ENCODE measurements around the gene STIM2.

The STIM2 gene

DNA sequence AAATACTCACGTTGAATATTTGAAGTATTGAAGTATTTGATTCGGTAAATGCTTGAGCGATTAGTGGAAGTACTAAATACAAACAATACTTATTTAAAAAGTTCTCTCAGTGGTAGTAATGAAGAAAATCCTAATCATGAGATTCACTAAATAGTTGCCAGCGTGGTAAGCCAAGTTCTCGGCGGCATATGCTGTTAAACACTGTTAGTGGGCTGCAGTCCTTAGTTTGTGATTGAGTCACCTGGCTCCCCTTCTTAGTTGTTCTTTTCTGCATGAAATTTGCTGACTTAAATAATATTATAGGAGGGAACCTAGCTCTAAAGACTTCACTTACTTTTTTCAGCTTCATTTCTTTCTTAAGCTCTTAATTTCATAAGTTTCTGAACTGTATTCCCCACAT is 51.4 kb downstream of the STIM2 start:
- Histone ChIP-seq H3K9me2 (replicated peaks; ENCODE audit: insufficient read depth, low read length) (no peaks in the 10 kb centered on the region), H3K9ac (ENCODE audit: low read length) (no peak overlapping the region), H3K27ac (ENCODE audit: low read length) (no peak overlapping the region), H3K27me3 (replicated peaks; ENCODE audit: insufficient read depth, low read length) (no peaks in the 10 kb centered on the region), H2AFZ (ENCODE audit: low read length) (no peak overlapping the region), H3K4me3 (ENCODE audit: low read length) (no peak overlapping the region), H3K4me2 (ENCODE audit: low read depth, low read length) (no peak overlapping the region), H3K9me3 (replicated peaks; ENCODE audit: insufficient read depth, low read length) (no peaks in the 10 kb centered on the region), H3K36me3 (replicated peaks; ENCODE audit: insufficient read depth, low read length) (no peaks in the 10 kb centered on the region), H3K4me1 (ENCODE audit: low read length) (peaks cover 20% of the 10 kb centered on the region), H4K20me1 (ENCODE audit: insufficient read depth, low read length) (no peaks in the 10 kb centered on the region), H3F3A (ENCODE audit: insufficient read depth, low read length) (0 out of 2 replicates have a peak, but pooled peaks cover 10% of the 10 kb centered on the region), H3K79me2 (ENCODE audit: low read length) (peaks cover 24% of the 10 kb centered on the region)
- no peak for DNase-seq
- TF ChIP-seq EZH2 (optimal IDR thresholded peaks at IDR 0.05; ENCODE audit: low read depth, low read length) (no peak), EZH2phosphoT487 (IDR thresholded peaks at IDR 0.05; ENCODE audit: low read length) (no peak)
- TF ChIP-seq, protein P1, sequence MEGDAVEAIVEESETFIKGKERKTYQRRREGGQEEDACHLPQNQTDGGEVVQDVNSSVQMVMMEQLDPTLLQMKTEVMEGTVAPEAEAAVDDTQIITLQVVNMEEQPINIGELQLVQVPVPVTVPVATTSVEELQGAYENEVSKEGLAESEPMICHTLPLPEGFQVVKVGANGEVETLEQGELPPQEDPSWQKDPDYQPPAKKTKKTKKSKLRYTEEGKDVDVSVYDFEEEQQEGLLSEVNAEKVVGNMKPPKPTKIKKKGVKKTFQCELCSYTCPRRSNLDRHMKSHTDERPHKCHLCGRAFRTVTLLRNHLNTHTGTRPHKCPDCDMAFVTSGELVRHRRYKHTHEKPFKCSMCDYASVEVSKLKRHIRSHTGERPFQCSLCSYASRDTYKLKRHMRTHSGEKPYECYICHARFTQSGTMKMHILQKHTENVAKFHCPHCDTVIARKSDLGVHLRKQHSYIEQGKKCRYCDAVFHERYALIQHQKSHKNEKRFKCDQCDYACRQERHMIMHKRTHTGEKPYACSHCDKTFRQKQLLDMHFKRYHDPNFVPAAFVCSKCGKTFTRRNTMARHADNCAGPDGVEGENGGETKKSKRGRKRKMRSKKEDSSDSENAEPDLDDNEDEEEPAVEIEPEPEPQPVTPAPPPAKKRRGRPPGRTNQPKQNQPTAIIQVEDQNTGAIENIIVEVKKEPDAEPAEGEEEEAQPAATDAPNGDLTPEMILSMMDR (IDR thresholded peaks at IDR 0.05; ENCODE audit: low read length) = no peak

DNA sequence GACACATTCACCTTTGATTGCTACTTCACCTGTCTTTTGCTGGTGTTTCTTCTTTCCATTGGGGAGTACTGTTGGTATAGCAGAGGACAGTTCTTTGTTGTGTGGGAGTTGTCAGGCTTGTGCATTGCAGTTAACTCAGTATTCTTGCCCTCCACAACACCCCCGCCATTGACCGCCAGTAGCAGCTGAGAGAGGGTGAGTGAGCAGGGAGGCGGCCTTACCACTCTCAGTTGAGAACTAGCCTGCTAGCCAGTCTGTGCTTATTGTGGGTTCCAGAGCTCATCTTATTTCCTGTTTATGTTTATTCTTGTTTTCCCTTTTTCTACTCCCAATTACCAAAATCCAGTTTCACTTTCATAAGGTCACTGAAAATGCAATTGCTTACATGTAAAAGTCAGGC is 52.2 kb downstream of the STIM2 start:
- Histone ChIP-seq H3K4me2 (ENCODE audit: low read depth, low read length) (no peak overlapping the region), H4K20me1 (ENCODE audit: insufficient read depth, low read length) (no peaks in the 10 kb centered on the region)
- no peak for TF ChIP-seq EZH2phosphoT487 (IDR thresholded peaks at IDR 0.05; ENCODE audit: low read length)
- TF ChIP-seq, protein P1 (IDR thresholded peaks at IDR 0.05; ENCODE audit: low read length) = no peak
- no peak for TF ChIP-seq EZH2 (optimal IDR thresholded peaks at IDR 0.05; ENCODE audit: low read depth, low read length)

DNA sequence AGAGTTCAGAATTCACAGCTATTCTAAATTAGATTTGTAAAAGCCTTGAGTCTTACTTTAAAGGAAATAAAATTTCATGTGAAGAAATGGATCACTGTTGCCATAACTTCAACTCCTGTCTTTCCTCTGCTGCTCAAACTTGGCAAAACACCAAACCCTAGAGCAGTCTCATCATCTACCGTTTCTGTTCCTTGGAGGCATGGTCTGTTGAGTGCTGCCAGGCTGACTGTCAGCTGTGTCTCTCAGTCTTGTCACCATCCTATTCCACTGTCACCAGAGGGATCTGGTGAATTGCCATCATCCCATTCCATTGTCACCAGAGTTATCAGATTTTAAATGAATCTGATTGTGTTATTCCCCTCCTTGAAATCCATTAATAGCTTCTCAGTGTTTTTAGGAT is 55.6 kb downstream of the STIM2 start:
- H3K27ac ChIP-seq (ENCODE audit: low read length) = no peak overlapping the region
- no peak overlapping the region for H3K9ac ChIP-seq (ENCODE audit: low read length)
- H3K4me1 ChIP-seq (ENCODE audit: low read length) = peaks cover 8% of the 10 kb centered on the region
- H3K9me2 ChIP-seq (replicated peaks; ENCODE audit: insufficient read depth, low read length) = no peaks in the 10 kb centered on the region
- no peaks in the 10 kb centered on the region for H3K27me3 ChIP-seq (replicated peaks; ENCODE audit: insufficient read depth, low read length)
- 0 out of 2 replicates have a peak, but pooled peaks cover 5% of the 10 kb centered on the region for H3F3A ChIP-seq (ENCODE audit: insufficient read depth, low read length)
- peaks cover 4% of the 10 kb centered on the region; the same call in 1 of the 2 replicates for H3K36me3 ChIP-seq (replicated peaks; ENCODE audit: insufficient read depth, low read length)
- no peak overlapping the region for H3K4me2 ChIP-seq (ENCODE audit: low read depth, low read length)
- no peaks in the 10 kb centered on the region for H3K79me2 ChIP-seq (ENCODE audit: low read length)
- no peaks in the 10 kb centered on the region for H3K9me3 ChIP-seq (replicated peaks; ENCODE audit: insufficient read depth, low read length)
- H4K20me1 ChIP-seq (ENCODE audit: insufficient read depth, low read length) = no peaks in the 10 kb centered on the region
- DNase-seq = no peak
- H3K4me3 ChIP-seq (ENCODE audit: low read length) = no peak overlapping the region
- TF ChIP-seq, protein P1 (IDR thresholded peaks at IDR 0.05; ENCODE audit: low read length) = no peak
- TF ChIP-seq EZH2 (optimal IDR thresholded peaks at IDR 0.05; ENCODE audit: low read depth, low read length) = no peak
- TF ChIP-seq EZH2phosphoT487 (IDR thresholded peaks at IDR 0.05; ENCODE audit: low read length) = no peak
- no peak overlapping the region for H2AFZ ChIP-seq (ENCODE audit: low read length)

More for the DNA sequence above, 52.2 kb downstream of the STIM2 start:
- Histone ChIP-seq H3K36me3 (replicated peaks; ENCODE audit: insufficient read depth, low read length) (no peaks in the 10 kb centered on the region), H3K4me3 (ENCODE audit: low read length) (no peak overlapping the region), H3K9ac (ENCODE audit: low read length) (no peak overlapping the region), H2AFZ (ENCODE audit: low read length) (no peak overlapping the region), H3K27ac (ENCODE audit: low read length) (no peak overlapping the region), H3K9me3 (replicated peaks; ENCODE audit: insufficient read depth, low read length) (no peaks in the 10 kb centered on the region), H3K27me3 (replicated peaks; ENCODE audit: insufficient read depth, low read length) (no peaks in the 10 kb centered on the region), H3F3A (ENCODE audit: insufficient read depth, low read length) (0 out of 2 replicates have a peak, but pooled peaks cover 8% of the 10 kb centered on the region), H3K4me1 (ENCODE audit: low read length) (peaks cover 13% of the 10 kb centered on the region), H3K79me2 (ENCODE audit: low read length) (peaks cover 24% of the 10 kb centered on the region), H3K9me2 (replicated peaks; ENCODE audit: insufficient read depth, low read length) (no peaks in the 10 kb centered on the region)
- peak; percentile 28 for DNase-seq

Data from MM.1S (cell line).